ENCODE results near the gene TEKT5. TPM values are rescaled to one million over a fixed set of nuclear protein-coding genes. Genes with fewer than 3 reads are reported as not detected.
"Not testable (repeated sequence)": the region's sequence is repeated elsewhere in the genome, so short reads cannot be mapped to it uniquely, and the experiment has no call there.

The TEKT5 gene
- polyA plus RNA-seq, 1 donor from 2014 or later, result not detected

DNA sequence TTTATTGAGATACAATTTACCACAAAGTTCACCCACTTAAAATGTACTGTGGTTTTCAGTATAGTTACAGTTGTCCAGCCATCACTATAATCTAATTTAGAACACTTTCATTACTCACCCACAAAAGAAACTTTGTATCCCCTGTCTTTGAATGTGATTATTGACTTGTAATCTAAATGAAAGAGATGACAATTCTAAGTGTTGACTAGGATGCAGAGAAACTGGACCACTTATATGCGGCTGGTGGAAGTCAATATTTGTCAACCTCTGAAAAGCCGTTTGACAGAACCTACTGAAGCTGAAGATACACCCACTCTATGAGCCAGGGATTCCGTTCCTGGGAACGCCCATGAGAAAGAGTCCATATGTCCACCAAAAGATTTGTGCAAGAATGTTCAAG, 36.8 kb downstream of the TEKT5 start:
- H3K27me3 Mint-ChIP-seq, result peaks cover 12% of the 10 kb centered on the region
- peaks cover 2% of the 10 kb centered on the region for H3K36me3 Mint-ChIP-seq
- peaks cover 0 to 2% (median 0%) of the 10 kb centered on the region in 3 donors for H3K9me3 Mint-ChIP-seq
- H3K4me3 Mint-ChIP-seq, result no peak overlapping the region
- H3K27ac Mint-ChIP-seq, result no peak overlapping the region
- H3K4me1 Mint-ChIP-seq, result no peaks in the 10 kb centered on the region

DNA sequence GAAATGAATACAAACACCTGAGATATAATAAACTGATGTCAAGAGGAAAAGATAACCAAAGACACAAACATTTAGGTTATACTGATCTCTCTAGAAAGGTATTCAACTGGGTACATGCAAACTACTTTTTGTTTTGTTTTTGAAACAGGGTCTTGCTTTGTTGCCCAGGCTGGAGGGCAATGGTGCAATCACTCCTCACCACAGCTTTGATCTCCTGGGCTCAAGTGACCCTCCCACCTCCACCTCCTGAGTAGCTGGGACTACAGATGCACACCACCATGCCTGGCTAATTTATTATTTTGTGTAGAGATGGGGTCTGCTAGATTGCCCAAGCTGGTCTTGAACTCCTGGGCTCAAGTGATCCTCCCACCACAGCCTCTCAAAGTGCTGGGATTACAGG, 38.1 kb downstream of the TEKT5 start:
- Mint-ChIP-seq H3K4me1 (no peaks in the 10 kb centered on the region), H3K9me3 (peaks cover 0 to 2% (median 0%) of the 10 kb centered on the region in 3 donors), H3K27ac (no peak overlapping the region), H3K4me3 (no peak overlapping the region), H3K36me3 (peaks cover 2% of the 10 kb centered on the region), H3K27me3 (peaks cover 10% of the 10 kb centered on the region)

- Mint-ChIP-seq H3K36me3 (peaks cover 2% of the 10 kb centered on the region), H3K4me3 (no peak overlapping the region), H3K27me3 (peaks cover 10% of the 10 kb centered on the region), H3K9me3 (peaks cover 0 to 2% (median 0%) of the 10 kb centered on the region in 3 donors), H3K4me1 (no peaks in the 10 kb centered on the region), H3K27ac (no peak overlapping the region)
Measured at GRCh38 chr16:10655415-10655977, 39.2 kb downstream of the TEKT5 start.

DNA sequence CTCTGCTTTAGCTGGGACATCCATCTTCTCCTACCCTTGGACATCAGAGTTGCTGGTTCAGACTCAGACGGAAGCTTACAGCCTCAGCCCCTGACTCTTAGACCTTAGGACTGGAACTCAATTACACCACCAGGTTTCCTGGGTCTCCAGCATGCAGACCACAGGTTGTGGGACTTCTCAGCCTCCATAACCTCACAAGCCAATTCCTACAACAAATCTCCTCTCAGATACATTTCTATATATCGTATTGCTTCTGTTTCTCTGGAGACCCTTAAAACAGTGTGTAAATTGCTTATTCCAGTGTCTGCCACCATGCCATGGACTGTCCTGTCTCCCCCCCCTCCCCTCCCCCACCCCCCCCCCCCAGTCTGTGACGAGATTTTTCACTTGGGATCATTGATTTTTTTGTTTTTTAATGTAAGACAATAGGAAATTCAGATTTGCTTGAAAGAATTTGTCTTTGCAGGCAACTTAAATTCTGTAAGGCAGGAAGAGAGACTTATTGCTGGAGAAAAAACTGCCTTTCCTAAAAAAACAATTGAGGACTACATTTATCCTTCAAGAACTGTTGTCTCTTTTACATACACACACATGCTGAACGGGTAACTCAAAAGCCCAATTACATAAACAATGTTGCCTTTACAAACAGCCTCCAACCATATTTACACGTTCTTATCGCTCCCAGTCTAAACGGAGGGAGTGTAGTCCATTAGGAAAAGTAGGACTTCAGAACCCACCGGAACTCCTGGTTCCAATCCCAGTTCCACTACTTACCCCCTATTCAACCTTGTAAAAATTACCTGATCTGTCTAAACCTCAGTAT, 39.9 kb downstream of the TEKT5 start:
- H3K9me3 Mint-ChIP-seq, result peaks cover 0 to 2% (median 0%) of the 10 kb centered on the region in 3 donors
- H3K36me3 Mint-ChIP-seq, result peaks cover 2% of the 10 kb centered on the region
- no peak overlapping the region for H3K27ac Mint-ChIP-seq
- no peak overlapping the region for H3K4me3 Mint-ChIP-seq
- no peaks in the 10 kb centered on the region for H3K4me1 Mint-ChIP-seq
- H3K27me3 Mint-ChIP-seq, result peaks cover 10% of the 10 kb centered on the region

- H3K4me3 Mint-ChIP-seq, result no peak overlapping the region
- no peak overlapping the region for H3K27ac Mint-ChIP-seq
- H3K36me3 Mint-ChIP-seq, result peaks cover 2% of the 10 kb centered on the region
- H3K9me3 Mint-ChIP-seq, result peaks cover 0 to 2% (median 0%) of the 10 kb centered on the region in 3 donors
- H3K4me1 Mint-ChIP-seq, result peaks cover 0 to 3% (median 0%) of the 10 kb centered on the region in 3 donors
- peaks cover 2% of the 10 kb centered on the region for H3K27me3 Mint-ChIP-seq
Measured at GRCh38 chr16:10652730-10653590, 41.8 kb downstream of the TEKT5 start.

- H3K27me3 Mint-ChIP-seq, H3K36me3 Mint-ChIP-seq, H3K9me3 Mint-ChIP-seq, H3K4me3 Mint-ChIP-seq, H3K4me1 Mint-ChIP-seq, H3K27ac Mint-ChIP-seq: not testable (repeated sequence)
Measured at GRCh38 chr16:10649098-10649497, 45.6 kb downstream of the TEKT5 start.

- Mint-ChIP-seq H3K9me3 (no peaks in the 10 kb centered on the region), H3K4me1 (peaks cover 0 to 3% (median 0%) of the 10 kb centered on the region in 3 donors), H3K27ac (no peak overlapping the region), H3K4me3 (no peak overlapping the region), H3K27me3 (no peaks in the 10 kb centered on the region), H3K36me3 (no peaks in the 10 kb centered on the region)
Measured at GRCh38 chr16:10647721-10648296, 46.9 kb downstream of the TEKT5 start.

GRCh38 chr16:10647264-10647720, 47.4 kb downstream of the TEKT5 start:
- Mint-ChIP-seq H3K4me1 (peaks cover 0 to 3% (median 0%) of the 10 kb centered on the region in 3 donors), H3K27ac (no peak overlapping the region), H3K4me3 (no peak overlapping the region), H3K27me3 (no peaks in the 10 kb centered on the region), H3K36me3 (no peaks in the 10 kb centered on the region), H3K9me3 (no peaks in the 10 kb centered on the region)

DNA sequence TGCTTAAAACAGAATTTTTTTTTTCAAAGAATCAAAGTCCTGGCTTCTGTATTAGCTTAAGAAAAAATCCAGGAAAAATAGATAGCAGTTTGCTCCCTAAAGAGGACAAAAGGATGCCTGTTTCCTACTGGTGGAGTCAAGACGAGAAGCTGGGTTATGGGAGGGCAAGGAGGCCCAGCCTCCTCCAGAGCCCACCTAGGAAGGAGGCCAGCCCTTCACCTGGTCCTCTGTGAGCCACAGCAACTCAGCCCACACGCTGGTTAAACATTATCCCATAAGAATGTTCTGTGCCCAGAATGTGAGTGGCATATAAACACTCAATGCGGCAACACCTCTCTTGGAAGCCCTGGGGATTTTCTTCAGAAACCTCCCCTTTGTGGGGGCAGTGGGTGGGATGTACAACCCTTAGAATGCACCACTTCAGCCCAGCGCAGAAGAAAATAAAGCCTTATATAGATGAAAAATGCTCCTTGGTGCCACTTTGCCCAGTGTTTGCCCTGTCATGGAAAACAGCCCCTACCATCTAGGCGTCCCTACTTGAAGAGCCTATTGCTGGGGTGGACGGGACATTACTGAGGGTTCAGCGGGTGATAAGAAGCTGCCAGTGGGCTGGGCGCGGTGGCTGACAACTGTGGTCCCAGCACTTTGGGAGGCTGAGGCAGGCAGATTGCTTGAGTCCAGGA, 48.0 kb downstream of the TEKT5 start:
- Mint-ChIP-seq H3K4me1 (peaks cover 0 to 3% (median 0%) of the 10 kb centered on the region in 3 donors), H3K36me3 (no peaks in the 10 kb centered on the region), H3K4me3 (no peak overlapping the region), H3K27me3 (no peaks in the 10 kb centered on the region), H3K27ac (no peak overlapping the region), H3K9me3 (no peaks in the 10 kb centered on the region)

DNA sequence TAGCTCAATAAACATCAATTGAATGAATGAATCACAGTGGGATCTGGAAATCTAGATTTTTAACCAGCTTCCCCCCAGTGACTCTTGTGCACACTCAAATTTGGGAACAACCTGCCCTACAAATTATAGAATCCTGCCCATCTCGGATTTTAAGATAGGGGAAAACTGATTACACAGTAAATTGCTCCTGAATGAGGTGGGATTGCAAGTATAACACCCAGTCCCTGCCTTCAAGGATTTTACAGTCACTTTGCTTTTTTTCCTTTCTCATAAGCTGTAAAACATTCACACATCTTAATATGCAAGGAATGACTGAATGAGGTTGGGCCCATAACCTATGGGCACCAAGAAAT, 48.5 kb downstream of the TEKT5 start:
- Mint-ChIP-seq H3K27me3 (no peaks in the 10 kb centered on the region), H3K36me3 (no peaks in the 10 kb centered on the region), H3K27ac (no peak overlapping the region), H3K9me3 (no peaks in the 10 kb centered on the region), H3K4me3 (no peak overlapping the region), H3K4me1 (peaks cover 0 to 3% (median 0%) of the 10 kb centered on the region in 3 donors)

DNA sequence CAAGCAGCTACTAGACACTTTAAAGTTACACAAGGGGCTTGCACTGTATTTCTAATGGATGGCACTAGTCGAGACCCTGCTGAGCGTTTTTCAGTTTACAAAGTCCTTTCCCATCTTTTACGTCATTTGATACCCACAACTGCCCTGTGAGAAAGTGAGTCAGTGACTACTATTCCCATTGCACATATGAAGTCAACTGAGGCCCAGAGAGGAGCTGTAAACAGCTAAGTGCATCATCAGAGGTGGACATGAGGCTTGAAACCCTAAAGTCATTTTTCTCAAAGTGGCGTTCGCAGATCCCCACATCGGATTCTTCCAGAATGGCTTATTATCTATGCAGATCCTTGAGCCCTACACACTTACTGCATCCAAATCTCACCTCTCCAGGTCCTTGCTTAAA, 50.6 kb downstream of the TEKT5 start:
- peaks cover 0 to 3% (median 0%) of the 10 kb centered on the region in 3 donors for H3K4me1 Mint-ChIP-seq
- H3K36me3 Mint-ChIP-seq, result no peaks in the 10 kb centered on the region
- no peak overlapping the region for H3K27ac Mint-ChIP-seq
- no peak overlapping the region for H3K4me3 Mint-ChIP-seq
- no peaks in the 10 kb centered on the region for H3K27me3 Mint-ChIP-seq
- peaks cover 0 to 6% (median 0%) of the 10 kb centered on the region in 3 donors for H3K9me3 Mint-ChIP-seq

- H3K4me3 Mint-ChIP-seq, result no peak overlapping the region
- no peaks in the 10 kb centered on the region for H3K27me3 Mint-ChIP-seq
- peaks cover 0 to 6% (median 0%) of the 10 kb centered on the region in 3 donors for H3K9me3 Mint-ChIP-seq
- no peak overlapping the region for H3K27ac Mint-ChIP-seq
- H3K4me1 Mint-ChIP-seq, result peaks cover 0 to 2% (median 0%) of the 10 kb centered on the region in 3 donors
- H3K36me3 Mint-ChIP-seq, result no peaks in the 10 kb centered on the region
Measured at GRCh38 chr16:10642964-10643363, 51.8 kb downstream of the TEKT5 start.

DNA sequence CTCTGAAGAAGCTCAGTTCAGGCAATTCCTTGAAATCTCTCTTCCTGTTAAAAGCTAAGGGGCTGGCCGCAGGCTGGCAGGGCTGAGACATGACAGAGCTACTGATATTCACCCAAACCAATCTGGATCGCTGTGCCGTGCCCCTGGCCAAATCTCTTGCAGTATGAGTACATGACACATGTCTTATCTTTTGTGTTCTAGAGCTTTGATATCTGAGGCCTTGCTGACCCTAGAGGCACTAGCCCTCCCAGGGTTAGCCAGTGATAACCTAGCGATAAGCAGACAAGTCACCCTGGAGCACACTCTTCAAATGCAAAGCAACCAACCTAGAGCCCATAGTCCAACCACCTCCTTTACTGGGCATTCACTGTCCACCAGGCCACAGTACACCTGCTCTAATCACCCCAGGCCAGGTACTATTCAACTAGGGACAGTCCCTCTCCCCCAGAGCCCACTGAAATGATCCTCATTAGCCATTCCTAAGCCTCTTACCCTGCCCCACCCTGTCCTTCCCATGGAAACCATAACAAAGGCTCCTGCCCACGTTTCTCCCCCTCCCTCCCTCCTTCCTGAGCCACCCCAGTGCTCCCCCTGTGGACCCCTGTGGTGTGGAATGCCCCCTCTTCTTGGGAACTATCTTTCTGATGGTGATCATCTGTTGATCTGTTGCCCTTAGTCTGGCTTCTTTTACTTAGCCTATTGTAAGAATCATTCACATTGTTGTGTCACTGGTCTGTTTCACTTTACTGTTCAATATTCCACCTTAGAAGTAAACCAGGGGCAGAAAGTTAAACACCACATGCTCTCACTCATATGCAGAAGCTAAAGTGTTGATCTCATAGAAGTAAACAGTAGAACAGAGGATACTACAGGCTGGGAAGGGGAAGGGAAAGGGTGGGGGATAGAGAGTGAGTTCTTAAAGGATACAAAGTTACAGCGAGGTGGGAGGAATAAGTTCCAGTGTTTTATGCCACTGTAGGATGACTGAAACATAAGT, 52.5 kb downstream of the TEKT5 start:
- Mint-ChIP-seq H3K27me3 (peaks cover 4% of the 10 kb centered on the region), H3K36me3 (no peaks in the 10 kb centered on the region), H3K4me3 (no peak overlapping the region), H3K27ac (no peak overlapping the region), H3K4me1 (peaks cover 0 to 2% (median 0%) of the 10 kb centered on the region in 3 donors), H3K9me3 (peaks cover 0 to 6% (median 0%) of the 10 kb centered on the region in 3 donors)
